Tibial nerve (tissue), 4 donors: ENCODE results near the gene ST6GALNAC5. TPM values are rescaled to one million over a fixed set of nuclear protein-coding genes. Genes with fewer than 3 reads are reported as not detected.

ENCODE experiments used
- DNase-seq, 2 donors: peaks; one replicate each; pipeline ENCODE4 v3.0.0-alpha.2; 2019; ENCODE audit warnings: low spot score in 2 of 2
- H3K27ac ChIP-seq, 4 donors: fragments of 200-600 bp; sonication (generic) in 3 of 4; one replicate each; pipeline ENCODE4 v1.5.1; 2017 to 2019; ENCODE audit warnings: mild to moderate bottlenecking in 1 of 4
- H3K27me3 ChIP-seq, 2 donors: fragments of 200-600 bp; sonication (generic) in 1 of 2; one replicate each; pipeline versions ENCODE4 v1.5.1 to v1.6.0; 2017 to 2019
- H3K36me3 ChIP-seq, 3 donors: fragments of 200-600 bp; sonication (generic); one replicate each; pipeline ENCODE4 v1.5.1; 2018 to 2019
- H3K4me1 ChIP-seq, 4 donors: fragments of 200-600 bp; sonication (generic) in 3 of 4; one replicate each; pipeline ENCODE4 v1.5.1; 2017 to 2019
- H3K4me3 ChIP-seq, 4 donors: fragments of 200-600 bp; sonication (generic) in 3 of 4; one replicate each; pipeline ENCODE4 v1.5.1; 2017 to 2019; ENCODE audit warnings: mild to moderate bottlenecking in 1 of 4, moderate library complexity in 1 of 4
- H3K9me3 ChIP-seq, 4 donors: fragments of 200-600 bp; sonication (generic) in 3 of 4; one replicate each; pipeline ENCODE4 v1.5.1; 2017 to 2019
- CTCF ChIP-seq, 5 experiments: fragments of 200-600 bp in 3 of 5; fragments of 450-650 bp in 2 of 5; sonication (generic) in 3 of 5; IDR thresholded peaks; one replicate each; pipeline ENCODE4 v1.5.1; 2016 to 2019; ENCODE audit warnings: antibody characterized with exemption in 5 of 5, mild to moderate bottlenecking in 3 of 5, moderate library complexity in 2 of 5
- EP300 ChIP-seq, 2 donors: sonication (generic); formaldehyde crosslinking; IDR thresholded peaks; one replicate each; pipeline ENCODE4 v1.6.1; 2017; ENCODE audit warnings: antibody characterized with exemption in 2 of 2, mild to moderate bottlenecking in 1 of 2
- POLR2A ChIP-seq, 2 donors: fragments of 450-650 bp; IDR thresholded peaks; one replicate each; pipeline ENCODE4 v1.6.1; 2017; ENCODE audit warnings: antibody characterized with exemption in 2 of 2, mild to moderate bottlenecking in 2 of 2, moderate library complexity in 2 of 2
- WGBS, 2 donors: methylation state at CpG; one replicate each; pipeline ENCODE4 v1.1.5; 2018; 5-methylcytosine and 5-hydroxymethylcytosine counted together
- total RNA-seq, 4 donors: library from RNA; depleted of rRNA; stranded (reverse); fragments of >200 nt; gene quantifications; one replicate each; pipeline ENCODE4 v1.1.0, GENCODE V29; 2016

The ST6GALNAC5 gene
- total RNA-seq, 4 donors from 2014 or later: 10.6 to 57.2 (median 20.5) TPM

GRCh38 chr1:77038000-77038399, 170.7 kb downstream of the ST6GALNAC5 start:
- Histone ChIP-seq H3K9me3 (no peaks in the 10 kb centered on the region), H3K27me3 (no peaks in the 10 kb centered on the region), H3K4me3 (no peak overlapping the region), H3K4me1 (peaks cover 0 to 12% (median 0%) of the 10 kb centered on the region in 4 donors), H3K36me3 (no peaks in the 10 kb centered on the region), H3K27ac (no peak overlapping the region)
- no peak for TF ChIP-seq EP300 (IDR thresholded peaks at IDR 0.05)
- no peak for TF ChIP-seq POLR2A (IDR thresholded peaks at IDR 0.05)
- TF ChIP-seq CTCF (IDR thresholded peaks at IDR 0.05): no peak
- 19 to 38% methylated on average over 1 of the region's 1 CpG for WGBS, 2 donors
- no peak for DNase-seq

- peaks cover 0 to under 1% (median 0%) of the 10 kb centered on the region in 3 donors for H3K36me3 ChIP-seq
- TF ChIP-seq EP300 (IDR thresholded peaks at IDR 0.05): no peak
- no peak for TF ChIP-seq POLR2A (IDR thresholded peaks at IDR 0.05)
- no peak for TF ChIP-seq CTCF (IDR thresholded peaks at IDR 0.05)
- no peaks in the 10 kb centered on the region for H3K9me3 ChIP-seq
- DNase-seq: no peak
- H3K4me1 ChIP-seq: peaks cover 0 to 12% (median 0%) of the 10 kb centered on the region in 4 donors
- 82 to 90% methylated on average over 1 of the region's 1 CpG for WGBS, 2 donors
- H3K27ac ChIP-seq: peak overlapping the region in 1 of 4 donors; percentile 31
- no peak overlapping the region for H3K4me3 ChIP-seq
- no peaks in the 10 kb centered on the region for H3K27me3 ChIP-seq
Measured at GRCh38 chr1:77039111-77039510, 171.8 kb downstream of the ST6GALNAC5 start.

- H3K27me3 ChIP-seq: no peaks in the 10 kb centered on the region
- peaks cover 0 to 6% (median 0%) of the 10 kb centered on the region in 3 donors for H3K36me3 ChIP-seq
- DNase-seq: peak; percentile 15 to 59
- no peak overlapping the region for H3K27ac ChIP-seq
- 89 to 95% methylated on average over 8 of the region's 8 CpGs for WGBS, 2 donors
- H3K4me1 ChIP-seq: peaks cover 0 to 12% (median 0%) of the 10 kb centered on the region in 4 donors
- no peaks in the 10 kb centered on the region for H3K9me3 ChIP-seq
- H3K4me3 ChIP-seq: no peak overlapping the region
- TF ChIP-seq CTCF (IDR thresholded peaks at IDR 0.05) (no peak), EP300 (IDR thresholded peaks at IDR 0.05) (no peak), POLR2A (IDR thresholded peaks at IDR 0.05) (no peak)
Measured at GRCh38 chr1:77039739-77040138, 172.5 kb downstream of the ST6GALNAC5 start.

GRCh38 chr1:77040826-77041225, 173.5 kb downstream of the ST6GALNAC5 start:
- no peak overlapping the region for H3K4me3 ChIP-seq
- peaks cover 0 to 12% (median 0%) of the 10 kb centered on the region in 4 donors for H3K4me1 ChIP-seq
- H3K36me3 ChIP-seq: peaks cover 0 to 6% (median 0%) of the 10 kb centered on the region in 3 donors
- no peaks in the 10 kb centered on the region for H3K27me3 ChIP-seq
- no peak for TF ChIP-seq CTCF (IDR thresholded peaks at IDR 0.05)
- no peak for TF ChIP-seq POLR2A (IDR thresholded peaks at IDR 0.05)
- TF ChIP-seq EP300 (IDR thresholded peaks at IDR 0.05): no peak
- DNase-seq: no peak
- no peaks in the 10 kb centered on the region for H3K9me3 ChIP-seq
- 78 to 89% methylated on average over 3 of the region's 3 CpGs for WGBS, 2 donors
- no peak overlapping the region for H3K27ac ChIP-seq

- no peak for DNase-seq
- TF ChIP-seq EP300 (IDR thresholded peaks at IDR 0.05) (no peak), POLR2A (IDR thresholded peaks at IDR 0.05) (no peak), CTCF (IDR thresholded peaks at IDR 0.05) (no peak)
- WGBS, 2 donors: 90 to 91% methylated on average over 18 to 20 of the region's 20 CpGs
- H3K4me3 ChIP-seq: no peak overlapping the region
- peaks cover 0 to 6% (median 0%) of the 10 kb centered on the region in 3 donors for H3K36me3 ChIP-seq
- no peaks in the 10 kb centered on the region for H3K4me1 ChIP-seq
- H3K9me3 ChIP-seq: no peaks in the 10 kb centered on the region
- no peaks in the 10 kb centered on the region for H3K27me3 ChIP-seq
- H3K27ac ChIP-seq: no peak overlapping the region
Measured at GRCh38 chr1:77044133-77044849, 177.0 kb downstream of the ST6GALNAC5 start.
